NCI-H69 (cell line): ENCODE data around the gene USP4.
"Not testable (repeated sequence)": the region's sequence is repeated elsewhere in the genome, so short reads cannot be mapped to it uniquely, and the experiment has no call there.

Experiments
- DNase-seq: peaks from one replicate; lab custom pipeline; 2025; lab: John Stamatoyannopoulos, UW

The USP4 gene

GRCh38 chr3:49349348-49350114, 9.7 kb upstream of the USP4 start:
- no peak for DNase-seq

- not testable (repeated sequence) for DNase-seq
Observed at GRCh38 chr3:49348361-49348760, 8.5 kb upstream of the USP4 start.

GRCh38 chr3:49346797-49347251, 7.0 kb upstream of the USP4 start:
- DNase-seq = no peak

- DNase-seq = no peak
Observed at GRCh38 chr3:49343163-49343562, 3.3 kb upstream of the USP4 start.

DNA sequence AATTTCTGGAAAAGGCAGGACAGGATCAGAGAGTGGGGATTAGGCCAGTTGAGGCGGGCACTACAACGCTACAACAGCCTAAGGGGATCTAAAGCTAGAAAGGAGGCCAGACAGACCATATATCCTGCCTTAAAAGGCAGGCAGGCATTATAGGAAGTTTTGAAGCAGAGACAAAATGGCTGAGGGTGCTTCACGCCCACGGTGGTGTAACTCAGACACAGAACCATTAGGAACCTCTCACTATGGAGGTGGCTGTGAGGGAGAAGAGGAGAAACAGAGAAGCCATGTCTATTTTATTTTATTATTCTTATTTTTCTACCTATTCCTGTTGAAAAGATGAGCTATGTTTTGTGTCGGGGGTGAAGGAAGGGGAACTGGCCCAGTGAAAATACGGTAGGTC, 2.1 kb upstream of the USP4 start:
- no peak for DNase-seq

DNA sequence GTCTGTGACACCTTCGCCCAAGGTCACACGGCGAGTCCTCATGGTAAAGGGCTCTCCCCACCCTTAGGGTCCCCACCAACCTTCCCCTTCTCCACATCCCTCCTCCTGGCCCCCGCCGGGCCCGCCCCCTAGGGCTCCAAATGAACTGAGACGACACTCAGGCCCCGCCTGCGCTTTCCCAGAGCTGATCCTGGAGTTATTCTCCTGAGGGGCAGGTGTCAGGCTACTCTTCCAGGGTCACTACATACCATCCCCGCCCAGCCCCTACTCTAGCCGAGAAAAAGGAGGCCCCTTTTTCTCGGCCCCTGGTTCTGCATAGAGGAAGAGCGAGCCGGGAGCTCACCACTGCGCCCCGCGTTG, 292 bp downstream of the USP4 start:
- DNase-seq = peak; percentile 59

DNA sequence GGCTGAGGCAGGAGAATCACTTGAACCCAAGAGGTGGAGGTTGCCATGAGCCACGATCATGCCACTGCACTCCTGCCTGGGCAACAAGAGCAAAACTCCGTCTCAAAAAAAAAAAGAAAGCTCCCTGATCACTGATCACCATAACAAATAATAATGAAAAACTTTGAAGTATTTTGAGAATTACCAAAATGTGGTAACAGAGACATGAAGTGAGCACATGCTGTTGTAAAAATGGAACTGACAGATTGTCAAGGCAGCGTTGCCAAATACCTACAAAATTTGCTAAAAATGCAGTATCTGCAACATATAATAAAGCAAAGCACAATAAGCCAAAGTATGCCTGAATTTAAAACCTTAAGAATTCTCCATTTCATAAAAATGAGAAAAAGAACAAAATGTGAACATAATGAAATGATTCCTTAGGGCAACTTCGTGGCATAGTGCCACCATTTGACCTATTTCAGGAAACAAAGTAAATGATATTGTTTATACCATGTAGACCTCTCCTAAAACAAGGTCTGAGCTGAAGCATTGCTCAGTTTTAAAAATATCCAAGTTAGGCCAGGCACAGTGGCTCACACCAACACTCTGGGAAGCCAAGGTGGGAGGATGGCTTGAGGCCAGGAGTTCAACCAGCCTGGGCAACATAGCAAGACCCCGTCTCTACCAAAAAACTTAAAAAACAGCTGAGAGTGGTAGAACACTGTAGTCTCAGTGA, 5.8 kb downstream of the USP4 start:
- DNase-seq = no peak

GRCh38 chr3:49333091-49333490, 6.8 kb downstream of the USP4 start:
- no peak for DNase-seq

GRCh38 chr3:49329186-49329585, 10.7 kb downstream of the USP4 start:
- no peak for DNase-seq

DNA sequence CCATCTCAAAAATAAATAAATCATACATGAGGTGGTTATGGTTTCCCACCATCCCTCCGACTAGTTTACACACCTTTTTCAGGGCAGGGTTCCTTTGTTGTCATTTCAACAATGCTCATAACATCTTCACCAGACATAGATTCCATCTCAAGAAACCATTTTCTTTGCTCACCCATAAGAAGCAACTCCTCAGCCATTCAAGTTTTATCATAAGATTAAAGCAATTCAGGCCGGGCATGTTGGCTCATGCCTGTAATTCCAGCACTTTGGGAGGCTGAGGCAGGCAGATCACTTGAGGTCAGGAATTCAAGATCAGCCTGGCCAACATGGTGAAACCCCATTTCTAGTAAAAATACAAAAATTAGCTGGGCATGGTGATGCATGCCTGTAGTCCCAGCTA, 11.5 kb downstream of the USP4 start:
- not testable (repeated sequence) for DNase-seq

DNA sequence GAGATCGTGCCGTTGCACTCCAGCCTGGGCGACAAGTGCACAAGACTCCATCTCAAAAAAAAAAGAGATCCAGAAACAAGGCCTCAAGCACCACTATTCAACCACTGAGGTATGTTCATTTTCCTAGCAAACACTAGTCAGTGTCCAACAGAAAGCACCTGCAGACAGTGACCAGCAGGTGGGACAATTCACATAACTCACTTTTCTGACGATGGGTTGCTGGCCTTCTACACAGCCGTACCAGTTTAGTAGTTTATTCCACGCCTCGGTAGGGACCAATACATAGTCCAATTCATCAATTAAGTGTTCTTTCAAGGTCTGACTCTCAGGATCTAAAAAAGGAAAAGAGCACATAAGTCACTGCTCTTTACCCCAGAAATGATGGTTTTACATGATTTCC, 12.4 kb downstream of the USP4 start:
- DNase-seq = no peak

DNA sequence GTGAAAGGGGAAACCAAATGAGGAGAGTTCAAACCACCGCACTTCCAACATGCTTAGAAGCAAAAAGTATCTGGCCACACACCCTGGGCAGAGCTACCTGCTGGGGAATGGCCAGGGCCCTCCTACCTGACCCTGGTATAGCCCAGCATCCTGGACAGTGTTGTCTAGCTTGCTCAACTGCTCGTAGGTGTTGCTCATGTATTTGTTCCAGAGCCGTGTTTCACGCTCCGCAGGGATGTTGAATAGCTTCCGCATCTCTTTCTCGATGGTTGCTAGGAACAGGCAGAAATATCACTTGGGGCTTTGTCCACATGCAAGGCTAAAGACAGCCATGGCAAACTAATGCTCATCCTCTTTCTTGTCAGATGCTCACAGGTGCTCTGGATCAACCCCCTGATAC, 15.1 kb downstream of the USP4 start:
- no peak for DNase-seq

DNA sequence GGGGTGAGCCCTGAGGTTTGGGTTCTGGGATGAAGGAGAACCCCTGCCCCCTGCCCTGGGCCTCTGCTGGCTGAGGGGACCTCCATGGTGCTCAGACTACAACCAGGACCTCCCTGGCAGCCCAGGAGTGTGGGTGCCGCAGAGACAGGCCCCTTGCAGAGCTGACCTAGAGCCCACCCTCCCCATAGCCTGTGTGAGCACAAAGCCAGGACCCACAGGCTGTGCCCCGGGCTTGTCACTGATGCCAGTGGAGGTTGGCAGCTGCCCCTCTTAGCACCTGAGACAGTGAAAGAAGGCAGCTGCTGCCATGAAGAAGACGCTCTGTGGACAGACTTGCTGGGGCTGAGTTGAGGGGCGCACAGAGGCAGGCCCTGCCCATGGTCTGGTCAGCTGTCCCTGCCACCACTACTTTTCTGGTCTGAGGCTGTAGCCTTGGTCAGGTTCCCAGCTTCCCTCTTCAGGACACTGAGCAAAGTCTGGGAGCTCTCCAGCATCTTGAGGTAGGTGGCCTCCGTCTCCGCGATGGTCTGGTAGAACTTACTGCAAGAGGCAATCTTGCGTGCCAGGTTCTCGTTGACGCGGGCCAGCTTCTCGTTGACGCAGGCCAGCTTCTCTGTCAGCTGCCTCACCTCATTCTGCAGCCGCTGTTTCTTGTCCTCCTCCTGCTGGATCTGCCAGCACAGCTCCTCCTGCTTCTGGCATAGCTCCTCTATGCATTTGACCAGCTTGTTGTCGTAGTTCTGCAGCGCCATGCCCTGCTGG, 23.0 kb downstream of the USP4 start:
- DNase-seq = no peak

DNA sequence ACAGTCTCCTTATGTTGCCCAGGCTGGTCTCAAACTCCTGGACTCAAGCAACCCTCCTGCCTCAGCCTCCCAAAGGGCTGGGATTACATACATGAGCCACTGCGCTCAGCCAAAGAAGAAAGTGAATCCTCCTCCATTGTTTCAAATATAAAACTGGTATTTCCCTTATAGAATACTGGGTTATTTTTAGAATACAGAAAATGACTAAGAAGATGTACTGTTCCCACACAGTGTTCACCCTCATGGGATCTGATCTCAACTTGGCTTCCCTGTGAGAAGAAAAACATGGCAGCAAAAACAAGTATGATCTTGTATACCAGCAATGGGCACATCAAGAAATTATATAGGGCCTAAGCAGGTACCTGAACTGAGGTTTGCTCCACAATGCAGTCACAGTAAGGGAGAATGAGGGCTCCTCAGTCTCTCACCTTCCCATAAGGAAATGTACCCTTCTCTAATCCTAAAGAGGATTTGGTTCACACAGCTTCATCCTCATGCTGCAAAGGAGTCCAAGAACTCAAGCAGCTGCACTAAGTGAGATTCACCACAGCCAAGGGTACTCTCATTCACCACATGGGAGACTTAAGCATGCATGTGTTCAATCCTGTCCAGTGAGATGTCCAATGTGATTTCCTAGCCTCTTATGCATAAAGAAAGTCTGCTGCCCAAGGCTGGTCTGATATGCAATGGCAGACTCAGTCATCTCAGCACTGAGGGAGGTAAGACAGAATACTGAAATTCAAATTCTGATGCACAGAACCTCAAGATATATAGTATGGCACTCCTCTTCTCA, 25.8 kb downstream of the USP4 start:
- DNase-seq = no peak

- no peak for DNase-seq
Observed at GRCh38 chr3:49311283-49311682, 28.6 kb downstream of the USP4 start.

- no peak for DNase-seq
Observed at GRCh38 chr3:49310677-49311076, 29.2 kb downstream of the USP4 start.

- DNase-seq = no peak
Observed at GRCh38 chr3:49305608-49306007, 34.2 kb downstream of the USP4 start.

DNA sequence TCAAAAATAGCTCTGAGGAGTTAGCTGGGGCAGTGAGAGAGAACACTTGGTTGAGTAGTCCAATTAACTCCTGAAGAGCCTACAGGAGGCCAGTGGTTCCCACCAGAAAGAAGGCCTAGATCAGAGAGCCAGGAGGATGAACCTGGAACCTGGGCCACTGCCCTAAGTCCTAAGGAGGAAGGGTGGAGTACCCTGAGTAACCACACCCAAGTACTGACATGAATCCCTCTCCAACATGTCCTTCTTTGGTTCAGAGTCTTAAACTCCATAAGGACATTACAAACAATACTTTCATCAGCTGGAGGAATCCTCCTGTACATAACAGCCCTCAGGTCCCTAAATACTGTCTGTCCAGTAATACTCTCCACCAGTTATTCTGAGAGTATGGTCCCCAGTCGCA, 37.2 kb downstream of the USP4 start:
- DNase-seq = no peak

- no peak for DNase-seq
Observed at GRCh38 chr3:49300595-49300994, 39.3 kb downstream of the USP4 start.

GRCh38 chr3:49298511-49298910, 41.3 kb downstream of the USP4 start:
- DNase-seq = no peak

DNA sequence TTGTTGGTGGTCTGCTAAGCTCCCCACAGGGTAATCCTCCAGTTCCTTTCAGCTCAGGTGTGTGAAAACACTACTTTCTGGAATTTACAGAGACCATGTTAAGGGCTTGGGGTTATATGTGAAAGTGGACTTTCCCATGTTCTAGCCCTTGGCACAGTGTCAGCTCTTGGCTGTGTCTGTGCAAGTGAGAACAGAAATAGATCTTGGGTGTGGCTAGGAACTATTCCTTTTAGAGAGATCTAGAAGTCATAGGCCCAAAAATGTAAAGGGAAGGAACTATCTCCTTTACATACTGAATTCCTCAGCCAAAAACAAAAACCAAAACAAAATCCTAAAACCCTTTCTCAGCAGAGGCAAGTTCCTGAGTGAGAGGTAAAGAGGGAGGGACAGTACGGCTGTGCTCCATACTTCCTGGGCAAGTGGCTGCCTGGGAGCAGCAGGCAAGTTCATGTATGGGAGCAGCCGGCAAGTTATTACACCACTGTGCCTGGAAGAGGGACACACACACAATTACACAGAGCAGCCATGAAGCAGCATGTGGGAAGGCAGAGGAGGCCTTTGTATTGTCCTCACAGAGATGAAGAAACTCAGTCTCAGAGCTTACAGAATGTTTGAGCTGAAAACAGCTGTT, 43.0 kb downstream of the USP4 start:
- no peak for DNase-seq
